ENCODE measurements around the gene STK24.

The STK24 gene

GRCh38 chr13:98450539-98451111, 126.3 kb downstream of the STK24 start:
- peak; percentile 68 for DNase-seq (ENCODE audit: low spot score)

GRCh38 chr13:98450026-98450425, 126.9 kb downstream of the STK24 start:
- no peak for DNase-seq (ENCODE audit: low spot score)

- DNase-seq (ENCODE audit: low spot score) = no peak
Measured at GRCh38 chr13:98449273-98449672, 127.6 kb downstream of the STK24 start.

DNA sequence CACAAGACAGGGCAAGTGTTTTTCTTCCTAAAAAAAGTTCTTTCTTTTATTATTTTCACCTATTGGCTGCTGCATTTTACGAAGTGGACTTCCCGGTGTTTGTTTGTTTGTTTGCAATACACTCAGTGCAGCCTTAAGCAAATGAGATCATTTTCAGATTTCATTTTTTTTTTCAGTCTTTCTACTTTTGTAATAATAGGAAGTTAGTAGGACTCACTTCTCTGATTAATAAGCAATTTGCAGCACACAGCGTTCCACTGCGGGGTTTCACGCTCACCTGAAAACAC, 128.3 kb downstream of the STK24 start:
- no peak for DNase-seq (ENCODE audit: low spot score)

DNA sequence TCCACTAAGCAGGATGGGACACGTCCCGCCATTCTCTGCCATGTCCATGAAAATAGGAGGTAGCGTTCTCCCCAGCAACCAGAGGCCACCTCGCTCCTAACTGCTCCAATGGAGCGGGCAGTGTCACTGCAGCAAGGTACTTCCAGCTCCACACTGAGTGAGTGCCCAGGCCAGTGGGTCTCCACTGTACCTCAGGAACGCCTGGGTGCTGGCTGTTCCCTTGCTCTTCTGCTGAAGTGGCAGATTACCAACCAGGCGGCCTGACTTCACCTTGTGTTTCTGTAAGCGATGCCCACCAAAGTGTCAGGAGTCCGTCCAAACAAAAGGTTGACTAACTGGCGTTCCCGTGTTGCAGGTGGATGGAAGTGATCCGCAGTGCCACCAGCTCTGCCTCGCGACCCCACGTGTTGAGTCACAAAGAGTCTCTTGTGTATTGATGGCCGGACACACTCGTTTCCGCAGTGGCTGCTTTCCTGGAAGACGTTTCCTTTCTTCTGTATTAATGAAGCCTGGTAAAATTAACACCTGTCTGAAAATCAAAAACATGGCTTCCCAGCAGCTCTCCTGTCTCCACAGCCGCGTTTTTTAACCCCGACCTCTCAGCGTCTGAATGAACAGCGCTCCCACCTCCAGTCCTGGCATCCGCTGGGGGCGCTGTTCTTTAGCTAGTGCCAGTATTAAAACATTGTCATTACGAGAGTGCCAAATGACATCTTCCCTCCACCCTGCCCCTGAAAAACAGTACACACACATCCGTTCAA, 128.8 kb downstream of the STK24 start:
- peak; percentile 80 for DNase-seq (ENCODE audit: low spot score)

- DNase-seq (ENCODE audit: low spot score) = no peak
Measured at GRCh38 chr13:98447130-98447529, 129.8 kb downstream of the STK24 start.

DNA sequence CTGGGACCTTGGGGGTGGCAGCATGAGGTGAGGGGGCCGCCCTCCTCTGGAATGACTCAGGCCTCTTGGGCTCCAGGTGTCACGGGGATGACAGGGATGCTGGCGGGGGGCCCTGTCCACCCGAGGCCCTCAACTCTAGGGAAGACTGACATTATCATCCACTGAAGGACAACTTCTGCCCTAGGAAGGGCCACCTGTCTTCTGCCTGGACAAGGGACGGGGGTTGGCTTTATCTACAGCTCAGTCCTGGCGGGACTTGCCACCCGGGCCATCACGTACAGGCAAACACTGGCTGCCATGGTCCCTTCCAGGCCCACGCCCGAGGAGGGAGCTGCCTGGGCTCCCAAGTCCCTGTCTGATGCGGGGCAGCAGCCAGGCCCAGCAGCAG, 130.7 kb downstream of the STK24 start:
- DNase-seq (ENCODE audit: low spot score) = no peak

GRCh38 chr13:98445340-98446233, 131.3 kb downstream of the STK24 start:
- peak; percentile 72 for DNase-seq (ENCODE audit: low spot score)

GRCh38 chr13:98444381-98444780, 132.5 kb downstream of the STK24 start:
- DNase-seq (ENCODE audit: low spot score) = no peak

- DNase-seq (ENCODE audit: low spot score) = no peak
Measured at GRCh38 chr13:98443800-98444325, 133.0 kb downstream of the STK24 start.

- no peak for DNase-seq (ENCODE audit: low spot score)
Measured at GRCh38 chr13:98443329-98443728, 133.6 kb downstream of the STK24 start.

DNA sequence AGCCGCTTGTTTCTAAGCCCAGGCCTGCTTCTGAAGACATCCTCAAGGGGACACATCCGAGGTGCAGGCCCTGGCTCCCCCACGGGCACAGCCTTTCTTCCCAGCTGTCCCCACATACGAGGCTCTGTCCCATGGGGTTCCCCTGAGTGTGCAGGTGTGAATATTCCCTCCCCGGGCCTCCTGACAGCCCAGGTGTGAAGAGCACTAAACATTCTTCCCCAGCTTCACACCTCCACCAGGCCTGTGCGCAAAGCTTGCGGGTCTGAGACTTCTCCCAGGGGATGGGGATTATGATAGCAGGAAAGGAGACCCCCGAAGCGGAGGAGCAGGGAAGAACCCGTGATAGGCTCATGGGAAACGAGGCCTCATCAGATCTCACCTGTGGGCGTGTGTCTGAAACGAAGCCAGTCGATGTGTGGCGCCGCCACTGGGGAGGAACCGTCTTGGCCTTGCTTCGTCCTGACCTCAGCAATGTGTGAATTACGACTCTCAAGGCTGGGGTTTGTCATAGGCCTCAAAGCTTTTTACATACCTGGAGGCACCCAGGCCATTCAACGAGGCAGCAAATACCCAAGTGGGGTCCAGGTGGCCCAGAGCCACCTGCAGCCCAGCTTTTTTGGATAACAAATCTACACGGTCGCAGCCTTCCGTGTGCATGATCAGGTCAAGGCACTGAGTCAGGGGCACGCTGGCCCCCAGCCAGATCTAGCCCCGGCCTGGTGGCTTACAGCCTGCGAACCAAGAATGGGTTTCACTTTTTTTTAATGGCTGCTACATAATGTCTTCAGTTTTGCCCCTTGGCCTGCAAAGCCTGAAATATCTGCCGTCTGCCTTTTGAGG, 134.3 kb downstream of the STK24 start:
- no peak for DNase-seq (ENCODE audit: low spot score)

GRCh38 chr13:98441056-98441676, 135.7 kb downstream of the STK24 start:
- DNase-seq (ENCODE audit: low spot score) = no peak

DNA sequence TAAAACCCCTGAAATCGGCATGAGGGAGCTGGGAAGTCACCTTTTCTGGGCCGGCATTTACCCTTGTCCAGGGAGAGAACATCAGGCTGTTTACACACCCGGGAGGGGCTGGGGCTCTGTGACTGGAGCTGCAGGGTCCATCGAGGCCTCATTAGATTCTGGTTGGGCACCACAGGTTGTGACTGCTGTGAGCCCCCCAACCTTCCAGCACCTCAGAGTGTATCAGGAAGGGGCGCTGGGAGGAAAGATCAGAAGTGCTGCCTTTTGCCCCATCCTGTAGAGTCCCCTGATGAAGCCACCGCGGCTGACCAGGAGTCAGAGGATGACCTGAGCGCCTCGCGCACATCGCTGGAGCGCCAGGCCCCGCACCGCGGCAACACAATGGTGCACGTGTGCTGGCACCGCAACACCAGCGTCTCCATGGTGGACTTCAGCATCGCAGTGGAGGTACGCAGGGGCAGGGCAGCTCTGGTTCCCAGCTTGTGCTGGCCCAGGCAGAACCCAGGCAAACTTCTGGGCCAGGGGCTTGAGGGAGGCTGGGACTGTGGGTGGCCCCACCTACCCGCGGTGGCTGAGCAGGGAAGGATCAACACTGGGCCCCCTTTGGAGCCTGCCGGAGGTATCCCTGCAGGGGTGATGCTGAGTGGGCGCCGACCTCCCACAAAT, 136.4 kb downstream of the STK24 start:
- no peak for DNase-seq (ENCODE audit: low spot score)

DNA sequence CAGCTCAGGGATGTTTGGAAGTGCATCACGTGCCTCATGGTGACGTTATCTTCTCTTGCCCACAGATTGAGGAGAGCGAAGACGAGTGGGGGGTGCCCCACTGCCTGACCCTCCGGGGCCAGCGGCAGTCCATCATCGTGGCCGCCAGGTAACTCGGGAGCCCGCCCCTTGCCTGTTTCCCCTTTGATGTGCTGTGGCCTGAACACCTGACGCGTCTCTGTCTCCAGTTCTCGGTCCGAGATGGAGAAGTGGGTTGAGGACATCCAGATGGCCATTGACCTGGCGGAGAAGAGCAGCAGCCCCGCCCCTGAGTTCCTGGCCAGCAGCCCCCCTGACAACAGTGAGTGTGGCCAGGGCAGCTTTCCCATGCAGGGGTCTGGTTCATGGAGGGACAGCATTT, 137.0 kb downstream of the STK24 start:
- DNase-seq (ENCODE audit: low spot score) = no peak

GRCh38 chr13:98439126-98439828, 137.6 kb downstream of the STK24 start:
- no peak for DNase-seq (ENCODE audit: low spot score)

- DNase-seq (ENCODE audit: low spot score) = no peak
Measured at GRCh38 chr13:98438246-98439125, 138.4 kb downstream of the STK24 start.

DNA sequence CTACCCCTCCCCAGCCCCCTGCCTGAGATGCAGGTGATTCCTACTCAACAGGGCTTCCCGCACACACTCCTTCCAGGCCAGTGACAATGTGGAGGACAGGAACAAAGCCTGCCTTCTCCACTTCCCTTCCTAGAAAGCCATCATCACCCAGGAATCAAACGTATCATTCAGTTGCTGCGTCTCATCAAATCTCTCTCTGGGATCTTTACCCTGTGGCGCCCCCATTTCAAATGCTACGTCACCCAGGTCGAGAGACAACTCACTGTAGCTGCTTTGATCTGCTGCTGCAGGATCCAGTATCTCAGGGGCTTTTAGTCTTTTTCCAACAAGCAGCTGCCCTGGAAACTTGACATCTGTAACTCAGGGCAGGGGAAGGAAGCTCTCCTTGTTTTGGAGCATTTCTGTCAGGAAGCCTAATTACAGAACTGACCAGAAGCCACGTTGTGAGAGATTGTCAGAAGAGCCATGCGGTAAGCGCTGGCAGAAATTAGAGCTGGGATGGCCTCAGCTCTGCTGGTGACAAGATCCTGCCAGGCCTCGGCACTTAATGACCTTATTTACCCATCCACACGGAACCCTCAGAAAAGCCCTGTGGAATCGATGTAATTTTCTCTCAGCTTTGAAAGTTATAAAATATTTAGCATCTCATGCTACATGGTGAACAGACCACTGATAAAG, 140.5 kb downstream of the STK24 start:
- DNase-seq (ENCODE audit: low spot score) = no peak

DNA sequence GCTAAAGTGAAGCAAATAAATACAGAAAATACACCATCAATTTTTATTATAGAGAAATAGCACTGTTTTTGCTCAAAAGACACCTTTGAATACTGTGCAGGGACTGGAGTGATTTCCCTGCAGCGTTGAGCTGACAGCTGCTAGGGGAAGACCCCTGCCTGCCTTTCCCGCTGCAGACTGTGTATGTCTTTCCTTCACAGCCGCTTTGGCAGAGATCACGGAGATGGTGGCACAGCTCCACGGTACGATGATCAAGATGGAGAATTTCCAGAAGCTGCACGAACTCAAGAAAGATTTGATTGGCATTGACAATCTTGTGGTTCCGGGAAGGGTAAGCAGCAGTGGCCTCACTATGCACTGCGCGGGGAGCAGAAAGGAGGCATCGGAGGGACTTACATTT, 141.5 kb downstream of the STK24 start:
- no peak for DNase-seq (ENCODE audit: low spot score)

All from Ammon's horn (tissue), 1 donor.